ENCODE results near the gene INPP5A.

The INPP5A gene

DNA sequence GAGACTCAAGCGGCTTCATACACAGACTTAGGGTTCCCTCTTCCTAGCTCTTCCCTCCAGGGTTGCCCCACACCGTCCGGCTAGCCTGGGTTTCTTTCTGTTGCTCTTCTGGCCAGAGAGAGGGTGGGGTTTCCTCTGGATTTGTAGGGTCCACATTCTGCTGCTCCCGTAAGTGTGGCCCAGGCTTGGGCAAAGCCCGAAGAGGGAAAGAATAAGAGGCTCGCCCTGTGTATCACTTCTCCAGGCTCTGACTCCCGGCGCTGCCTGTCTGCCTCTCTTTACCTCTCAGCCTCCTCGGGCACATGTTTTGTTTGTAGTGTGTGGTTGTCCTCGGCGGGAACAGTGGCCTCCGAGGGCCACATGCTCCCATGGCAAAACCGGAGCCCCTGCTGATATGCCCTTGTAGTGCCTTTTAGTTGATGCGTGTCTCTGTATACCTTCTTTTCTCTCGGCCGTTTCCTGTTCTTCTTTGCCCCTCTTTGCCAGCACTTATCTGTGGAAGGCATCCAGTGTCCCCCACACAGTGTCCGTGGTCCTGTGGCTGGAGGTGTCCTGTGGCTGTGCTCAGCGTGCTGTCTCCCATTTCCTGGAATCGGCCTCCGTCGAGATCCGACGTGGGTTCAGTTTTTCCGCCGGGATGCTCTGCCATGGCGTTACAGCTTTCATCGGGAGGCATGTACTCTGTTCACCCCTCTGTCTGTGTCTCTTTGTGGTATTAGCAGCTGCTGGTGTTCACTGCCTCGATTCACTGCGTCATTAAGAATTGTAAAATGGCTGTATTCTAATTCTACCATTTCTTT is 102.9 kb downstream of the INPP5A start:
- in situ Hi-C loops (cut with MboI; ENCODE audit: low sequenced_read_pairs) = no loop called here

DNA sequence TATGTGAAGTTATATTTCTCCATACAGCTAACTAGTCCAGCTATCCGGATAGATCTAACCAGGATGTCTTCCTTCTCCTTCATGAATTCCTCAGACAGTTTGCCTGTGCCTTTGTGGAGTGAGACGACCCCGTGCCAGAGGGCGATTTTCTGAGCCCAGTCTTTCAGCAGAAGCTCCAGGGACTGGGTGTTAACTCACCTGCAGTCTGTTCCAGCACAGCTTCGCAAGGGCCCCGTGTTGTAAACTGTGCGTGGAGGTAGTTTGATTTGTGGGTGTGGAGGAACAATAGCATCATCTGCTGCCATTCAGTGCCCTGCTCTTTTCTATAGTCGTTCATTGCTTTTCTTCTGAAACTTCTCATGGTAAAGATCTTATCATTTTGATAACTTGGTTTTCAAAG is 103.8 kb downstream of the INPP5A start:
- in situ Hi-C loops (cut with MboI; ENCODE audit: low sequenced_read_pairs) = no loop called here

DNA sequence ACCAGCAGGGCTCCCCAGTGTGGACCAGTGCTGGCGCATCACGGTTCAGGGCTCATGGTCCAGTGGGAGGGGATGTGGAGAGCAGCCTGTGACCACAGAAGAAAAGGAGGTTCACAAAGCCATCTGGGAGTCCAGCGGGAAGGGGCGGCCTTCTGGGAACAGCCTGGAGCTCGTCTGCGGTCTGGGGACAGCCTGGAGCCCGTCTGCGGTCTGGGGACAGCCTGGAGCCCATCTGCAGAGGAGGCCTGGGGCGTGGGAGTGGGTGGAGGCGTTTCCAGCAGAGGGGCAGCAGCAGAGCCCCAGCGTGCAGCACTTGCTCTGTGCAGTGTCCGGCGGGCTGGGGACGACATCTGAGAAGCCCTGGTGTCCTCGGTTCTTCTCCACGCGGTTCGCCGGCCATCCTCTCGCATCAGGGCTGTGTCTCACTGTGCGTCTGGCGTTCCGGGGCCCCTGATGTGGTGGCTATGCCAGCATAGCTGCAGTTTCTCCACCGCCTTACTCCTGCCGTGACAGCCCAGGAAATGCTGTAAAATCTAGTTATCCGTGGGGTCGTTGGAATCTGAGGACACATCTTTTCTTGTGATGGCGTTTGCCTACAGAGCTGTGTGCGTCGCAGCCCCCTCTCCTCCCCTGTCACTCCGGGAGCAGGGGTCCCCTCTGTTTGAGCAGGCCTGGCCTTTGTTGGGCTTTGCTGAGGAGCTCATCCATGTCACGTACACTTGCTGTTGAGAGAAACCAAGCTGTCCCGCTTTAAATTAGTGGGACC is 104.6 kb downstream of the INPP5A start:
- in situ Hi-C loops (cut with MboI; ENCODE audit: low sequenced_read_pairs) = no loop called here

DNA sequence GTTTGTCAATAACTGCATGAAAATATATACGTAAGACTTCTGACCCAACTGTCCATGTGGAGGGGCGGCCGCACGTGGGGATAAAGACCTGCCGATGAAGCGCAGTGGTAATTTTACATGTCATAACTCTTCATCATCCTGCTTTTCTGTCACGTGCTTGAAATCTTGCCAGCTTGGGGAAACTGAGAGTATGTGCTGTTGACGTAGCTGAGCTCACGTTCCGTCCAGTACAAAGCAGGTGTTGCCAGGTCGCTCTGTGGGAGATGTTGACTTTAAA is 105.1 kb downstream of the INPP5A start:
- in situ Hi-C loops (cut with MboI; ENCODE audit: low sequenced_read_pairs) = no loop called here

DNA sequence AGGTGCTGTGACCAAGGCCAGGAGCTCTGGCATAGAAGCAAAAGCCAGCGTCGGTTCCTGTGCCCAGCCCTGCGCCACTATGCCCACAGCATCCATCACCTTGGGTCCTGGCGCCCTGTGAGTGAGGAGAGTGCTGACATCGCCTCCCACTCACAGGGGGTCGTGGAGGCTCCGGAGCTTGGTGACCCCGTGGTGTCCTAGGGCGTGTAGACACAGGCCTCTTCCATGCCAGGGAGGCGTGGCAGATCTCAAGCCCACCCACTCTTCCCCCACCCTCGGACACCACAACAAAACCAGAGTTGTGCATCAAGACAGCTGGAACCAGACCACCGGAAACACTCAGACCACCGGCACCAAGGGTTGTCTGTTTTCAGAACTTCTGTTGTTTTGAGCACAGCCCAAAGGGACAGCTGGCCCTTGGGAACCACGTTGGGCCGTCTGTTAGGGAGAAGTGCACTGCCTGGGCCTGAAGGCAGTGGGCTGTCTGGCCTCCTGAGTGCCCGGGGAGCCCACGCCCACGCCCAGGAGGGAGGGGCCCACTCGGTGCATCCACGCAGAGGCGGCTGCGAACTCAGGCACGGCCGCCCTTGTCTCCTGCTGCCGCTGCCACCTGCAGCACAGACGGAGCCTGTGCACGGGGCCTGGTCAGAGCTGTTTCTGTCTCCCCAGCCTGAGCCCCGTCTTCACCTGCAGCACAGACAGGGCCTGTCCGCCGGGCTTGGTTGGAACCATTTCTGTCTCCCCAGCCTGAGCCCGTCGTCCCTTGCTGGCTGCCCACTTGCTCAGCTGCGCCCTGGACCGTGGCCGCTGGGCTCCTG is 106.3 kb downstream of the INPP5A start:
- in situ Hi-C loops (cut with MboI; ENCODE audit: low sequenced_read_pairs) = no loop called here

DNA sequence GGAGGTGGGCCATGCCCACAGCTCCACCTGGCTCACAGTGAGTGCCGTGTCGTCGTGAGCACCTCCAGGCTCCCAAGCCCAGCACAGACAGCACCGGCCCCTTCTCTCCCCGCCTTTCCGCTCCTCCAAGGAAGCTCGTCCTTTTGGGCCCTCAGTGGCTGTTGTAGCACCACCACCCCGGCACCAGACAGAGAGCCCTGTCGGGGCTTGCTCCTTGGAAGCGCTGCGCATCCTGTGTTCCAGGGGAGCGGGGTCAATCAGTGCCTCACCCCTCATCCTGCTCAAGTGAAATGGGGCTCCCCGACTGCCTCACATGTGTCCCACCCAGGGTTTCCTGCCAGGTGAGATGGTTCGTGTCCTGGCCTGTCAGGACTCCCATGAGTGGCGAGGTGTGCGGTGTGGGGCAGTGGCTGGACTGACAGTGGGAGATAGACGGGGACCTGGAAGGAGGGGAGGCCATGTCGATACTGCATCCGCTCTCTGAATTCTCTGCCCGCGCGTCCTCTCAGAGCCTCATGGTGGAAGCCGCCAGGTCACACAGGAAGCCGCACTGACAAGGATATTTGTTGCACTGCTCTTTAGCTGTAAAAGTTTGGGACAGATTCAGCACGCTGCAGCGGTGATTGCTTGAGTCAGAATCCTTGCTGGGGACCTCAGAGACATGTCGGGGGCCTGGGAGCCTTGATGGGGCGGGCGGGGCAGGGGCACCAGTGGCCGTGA is 107.1 kb downstream of the INPP5A start:
- in situ Hi-C loops (cut with MboI; ENCODE audit: low sequenced_read_pairs) = no loop called here

DNA sequence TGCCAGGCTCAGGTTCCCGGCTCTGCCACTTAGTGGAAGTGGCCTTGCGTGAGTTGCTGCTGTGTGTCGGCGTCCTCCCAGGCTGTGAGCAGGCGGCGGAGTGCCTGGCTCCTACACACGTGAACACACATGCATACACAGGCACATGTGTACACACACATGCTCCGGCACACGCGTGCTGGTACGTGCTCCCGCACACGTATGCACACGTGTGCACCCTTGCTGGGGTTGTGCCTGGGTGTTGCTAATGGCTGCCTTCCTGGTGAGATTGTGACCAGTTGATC is 107.6 kb downstream of the INPP5A start:
- in situ Hi-C loops (cut with MboI; ENCODE audit: low sequenced_read_pairs) = no loop called here

DNA sequence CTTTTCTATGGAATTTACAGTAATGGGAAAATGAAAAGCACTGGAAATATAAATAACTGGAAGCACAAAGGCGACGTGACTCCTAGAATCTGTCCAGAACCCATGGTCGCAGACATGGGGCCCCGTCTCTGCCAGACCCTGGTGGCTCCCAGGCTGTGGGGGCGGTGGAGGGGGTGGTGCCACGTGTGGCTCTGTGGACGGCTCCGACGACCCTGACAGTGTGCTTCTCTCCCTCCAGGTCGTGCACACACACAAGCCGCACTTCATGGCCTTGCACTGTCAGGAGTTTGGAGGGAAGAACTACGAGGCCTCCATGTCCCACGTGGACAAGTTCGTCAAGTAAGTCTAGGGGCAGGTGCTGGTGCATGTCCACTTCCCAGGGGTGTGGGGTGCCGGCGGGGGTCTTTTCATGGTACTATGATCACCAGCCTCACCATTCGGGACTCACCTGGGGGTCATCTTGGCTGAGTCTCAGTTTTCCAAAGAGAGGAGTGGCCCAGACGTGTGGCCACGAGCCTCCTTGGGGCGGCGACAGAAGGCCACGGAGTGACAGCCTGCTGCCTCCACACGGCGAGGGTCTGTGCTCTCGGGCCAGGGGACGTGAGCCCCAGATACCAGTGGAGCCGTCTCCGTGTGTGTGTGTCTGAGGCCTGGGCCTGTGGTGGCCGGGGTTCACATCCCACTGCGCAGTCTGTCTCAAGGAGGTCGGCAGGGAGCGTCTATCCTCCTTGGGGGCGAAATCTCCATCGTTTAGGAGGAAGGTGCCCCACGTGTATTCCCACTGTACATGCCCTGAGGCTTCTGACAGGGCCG is 108.2 kb downstream of the INPP5A start:
- in situ Hi-C loops (cut with MboI; ENCODE audit: low sequenced_read_pairs) = no loop called here

DNA sequence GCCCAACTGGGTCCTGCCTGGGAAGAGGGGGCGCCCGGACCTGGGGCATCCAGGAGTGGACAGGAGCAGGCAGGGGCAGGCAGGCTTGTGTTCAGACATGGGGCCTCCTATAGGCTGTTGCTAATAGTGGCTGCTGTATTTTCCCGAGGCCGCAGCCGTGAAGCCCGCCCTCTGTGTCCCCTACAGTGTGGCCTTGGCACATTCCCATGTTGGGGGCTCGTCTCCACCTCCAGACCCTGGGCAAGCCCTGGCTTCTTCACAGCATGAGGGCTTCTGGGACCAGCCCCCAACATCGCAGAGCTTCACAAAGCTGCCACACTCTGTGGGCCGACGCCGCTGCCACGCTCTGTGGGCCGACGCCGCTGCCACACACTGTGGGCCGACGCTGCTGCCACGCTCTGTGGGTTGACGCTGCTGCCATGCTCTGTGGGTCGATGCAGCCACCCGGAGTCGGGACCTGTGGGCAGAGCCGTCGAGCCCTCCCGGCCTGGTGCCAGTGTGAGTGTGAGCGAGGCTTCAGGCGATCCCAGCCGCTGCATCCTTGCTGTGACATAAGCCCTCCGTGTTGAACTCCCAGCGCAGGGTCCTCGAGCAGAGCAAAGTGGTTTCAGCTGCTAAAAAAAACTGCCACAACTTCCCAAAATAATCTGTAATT is 109.0 kb downstream of the INPP5A start:
- in situ Hi-C loops (cut with MboI; ENCODE audit: low sequenced_read_pairs) = no loop called here

DNA sequence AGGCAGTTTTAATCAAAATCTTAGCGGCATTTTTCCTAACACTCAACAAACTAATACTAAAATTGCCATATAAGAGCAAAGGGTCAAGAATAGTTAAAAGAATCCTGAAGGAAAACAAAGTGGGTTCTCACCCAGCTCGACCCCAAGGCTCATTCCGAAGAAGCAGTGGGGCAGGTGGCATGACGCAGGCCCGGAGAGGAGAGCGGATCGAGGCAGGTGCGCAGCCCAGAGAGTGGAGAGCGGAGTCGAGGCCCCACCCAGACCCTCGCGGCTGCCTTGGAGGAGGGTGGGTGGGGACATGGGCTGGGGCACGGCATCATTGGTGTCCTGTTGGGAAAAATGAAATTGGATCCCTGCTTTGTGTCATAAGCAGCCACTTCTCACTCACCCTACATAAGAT is 109.8 kb downstream of the INPP5A start:
- in situ Hi-C loops (cut with MboI; ENCODE audit: low sequenced_read_pairs) = no loop called here

DNA sequence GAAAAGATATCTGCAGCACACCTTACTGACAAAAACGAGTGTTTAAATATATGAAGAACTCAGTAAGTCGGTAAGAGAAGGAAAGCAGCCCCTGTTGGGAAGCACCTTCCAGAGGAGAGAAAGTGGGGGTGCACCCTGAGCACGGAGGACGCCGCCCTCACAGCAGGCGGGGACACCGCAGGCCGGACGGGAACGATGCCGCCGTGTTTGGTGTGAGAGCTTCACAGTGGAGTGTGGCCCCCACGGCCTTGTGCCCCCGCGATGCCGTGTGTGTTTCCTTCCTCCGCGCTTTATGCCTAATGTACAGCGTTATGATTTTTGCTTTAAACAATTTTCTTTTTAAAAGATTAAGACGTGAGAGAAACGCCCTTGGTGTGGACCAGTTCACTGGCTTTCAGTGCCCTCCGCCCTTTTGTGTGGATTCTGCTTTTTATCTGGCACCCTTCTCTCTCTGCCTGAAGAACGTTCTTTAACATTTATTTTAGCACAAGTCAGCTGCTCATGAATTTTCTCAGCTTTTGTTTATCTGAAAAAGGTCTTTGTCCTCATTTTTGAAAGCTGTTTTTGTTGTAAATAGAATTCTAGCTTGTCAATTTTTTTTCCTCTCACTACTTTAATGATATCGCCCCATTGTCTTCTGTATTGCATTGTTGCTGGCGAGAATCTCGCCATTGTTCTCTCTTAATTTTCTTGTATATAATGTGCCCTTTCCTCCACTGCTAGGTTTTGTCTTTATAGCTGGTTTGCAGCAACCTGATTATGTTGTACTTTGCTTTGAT is 110.7 kb downstream of the INPP5A start:
- in situ Hi-C loops (cut with MboI; ENCODE audit: low sequenced_read_pairs) = no loop called here

DNA sequence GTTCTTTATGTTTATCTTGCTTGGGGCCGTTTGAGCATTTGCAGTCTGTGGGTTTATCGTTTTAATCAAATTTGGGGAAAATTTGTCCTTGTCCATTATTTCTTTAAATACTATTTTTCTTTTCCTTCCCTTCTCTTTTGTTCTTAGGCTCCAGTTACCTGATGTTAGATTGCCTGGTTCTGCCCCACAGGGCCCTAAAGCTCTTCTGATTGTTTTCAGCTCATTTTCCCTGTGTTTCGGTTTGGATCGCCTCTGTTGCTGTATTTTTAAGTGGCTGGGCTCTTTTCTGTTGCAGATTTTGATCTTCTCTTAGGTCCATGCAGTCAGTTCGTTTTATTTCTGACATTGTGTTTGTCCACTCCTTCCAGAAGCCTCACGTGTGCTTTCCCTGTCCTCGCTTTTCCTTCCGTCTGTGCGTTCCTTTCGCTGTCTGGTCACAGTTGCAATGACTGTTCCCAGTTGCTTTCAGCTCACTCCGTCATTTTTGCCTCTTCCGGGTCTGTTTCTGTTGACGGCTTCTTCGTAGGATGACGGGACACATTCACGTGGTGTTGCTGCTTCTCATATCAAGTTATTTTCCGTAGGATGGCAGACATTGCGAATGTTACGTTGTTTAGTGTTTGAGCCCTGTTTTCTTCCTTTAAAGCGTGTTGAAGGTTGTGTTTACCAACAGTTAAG is 111.4 kb downstream of the INPP5A start:
- in situ Hi-C loops (cut with MboI; ENCODE audit: low sequenced_read_pairs) = no loop called here

DNA sequence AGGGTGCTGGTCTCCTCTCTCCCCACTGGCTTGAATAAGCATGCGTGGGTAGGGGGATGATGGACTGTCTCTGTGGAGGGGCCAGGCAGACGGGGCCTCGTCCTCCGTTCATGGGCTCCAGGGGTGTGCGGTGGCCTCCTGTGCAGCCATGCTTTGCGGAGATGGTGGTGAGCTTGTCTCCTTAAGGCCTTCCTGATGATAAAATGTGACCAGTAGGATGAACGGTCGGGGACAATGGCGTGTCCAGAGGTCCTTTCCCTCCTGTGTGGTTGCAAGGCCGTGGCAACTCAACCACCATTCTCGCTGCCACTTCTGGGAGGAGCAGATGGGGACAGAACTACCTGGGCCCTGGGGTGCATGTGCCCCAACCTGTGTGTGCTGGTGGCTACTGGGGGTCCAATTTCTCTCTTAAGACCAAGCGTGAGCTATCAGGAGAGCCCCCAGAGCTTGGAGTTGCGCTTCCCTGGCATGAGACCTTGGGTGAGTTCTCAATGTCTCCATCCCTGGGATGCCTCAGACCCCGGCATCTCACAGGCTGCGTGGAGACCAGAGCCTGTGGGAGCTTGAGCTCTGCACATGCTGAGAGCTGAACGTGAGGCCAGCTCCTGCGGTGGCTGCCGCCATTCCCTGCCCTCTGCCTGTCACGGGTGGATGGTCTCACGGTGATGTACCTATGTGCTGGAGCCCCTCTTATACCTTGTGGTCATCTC is 112.2 kb downstream of the INPP5A start:
- in situ Hi-C loops (cut with MboI; ENCODE audit: low sequenced_read_pairs) = no loop called here

DNA sequence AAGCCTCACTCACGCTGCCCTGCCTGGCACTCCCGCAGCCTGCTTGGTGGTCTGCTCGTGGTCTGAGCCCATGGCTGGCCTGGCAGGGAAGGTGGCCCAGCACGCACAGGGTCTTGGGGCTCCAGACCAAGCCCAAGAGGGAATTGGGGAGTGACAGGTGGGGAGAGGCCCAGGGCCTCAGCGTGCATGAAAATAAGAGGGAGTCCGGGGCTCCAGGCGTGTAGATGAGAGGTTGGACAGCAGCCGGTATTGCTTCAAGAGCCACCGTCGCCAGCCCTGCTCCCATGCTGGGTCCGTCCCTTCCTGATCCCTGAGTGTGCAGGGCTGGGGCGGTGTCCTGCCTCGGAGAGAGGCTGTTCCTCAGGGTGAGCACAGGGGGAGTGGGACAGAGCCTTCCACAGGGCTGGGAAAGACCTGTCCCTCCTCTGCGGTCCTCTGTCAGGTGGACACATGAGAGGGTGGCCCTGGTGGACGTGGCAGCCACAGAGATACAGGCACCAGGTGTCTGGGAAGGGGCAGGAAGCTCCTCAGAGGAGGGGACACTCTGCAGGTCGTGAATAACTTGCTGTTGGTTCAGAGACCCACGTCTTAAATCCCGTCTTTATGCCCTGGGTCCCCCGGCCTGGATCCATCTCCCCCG is 113.1 kb downstream of the INPP5A start:
- in situ Hi-C loops (cut with MboI; ENCODE audit: low sequenced_read_pairs) = no loop called here

DNA sequence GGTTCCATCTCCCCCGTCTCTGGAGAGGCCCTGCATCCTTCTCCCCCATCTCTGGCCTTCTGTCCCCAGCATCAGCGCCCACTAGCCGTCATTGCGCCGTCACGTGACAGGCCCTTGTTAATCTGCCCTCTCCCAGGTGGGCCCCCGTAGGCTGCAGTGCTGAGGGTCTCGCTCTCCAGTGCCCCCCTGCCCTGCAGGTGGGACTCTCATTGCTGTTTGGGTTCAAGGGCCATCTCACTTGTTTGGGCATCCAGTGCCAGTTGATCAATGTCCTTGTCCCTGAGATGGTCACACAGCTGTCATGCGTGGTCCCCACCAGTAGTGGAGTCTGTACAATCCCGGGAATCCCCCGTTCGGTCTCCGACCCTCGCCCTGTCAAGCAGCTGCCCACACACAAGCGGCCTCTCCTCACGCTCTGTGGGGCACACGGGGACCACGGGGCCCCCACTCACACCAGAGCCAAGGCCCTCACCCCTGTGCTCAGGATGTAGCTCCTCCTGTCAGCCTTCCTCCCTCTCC is 114.0 kb downstream of the INPP5A start:
- in situ Hi-C loops (cut with MboI; ENCODE audit: low sequenced_read_pairs) = no loop called here

DNA sequence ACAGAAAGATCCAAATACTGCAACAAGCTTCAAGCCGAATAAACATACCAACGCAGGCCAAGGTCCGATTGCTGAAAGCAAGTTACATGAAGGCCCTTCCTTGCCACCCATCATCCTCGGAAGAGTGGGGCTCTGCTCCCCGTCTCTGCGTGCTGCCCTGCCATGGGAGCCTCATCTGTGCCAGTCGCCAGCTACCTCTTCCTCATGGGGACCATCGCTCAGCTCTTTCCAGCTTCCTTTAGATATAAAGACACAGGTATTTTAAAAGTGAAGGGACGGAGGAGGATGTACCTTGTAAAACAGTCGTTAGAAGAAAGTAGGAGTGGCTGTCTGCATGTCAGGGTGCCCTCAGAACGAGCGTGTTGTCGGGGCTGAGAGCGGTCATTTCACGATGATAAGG is 114.9 kb downstream of the INPP5A start:
- in situ Hi-C loops (cut with MboI; ENCODE audit: low sequenced_read_pairs) = no loop called here

DNA sequence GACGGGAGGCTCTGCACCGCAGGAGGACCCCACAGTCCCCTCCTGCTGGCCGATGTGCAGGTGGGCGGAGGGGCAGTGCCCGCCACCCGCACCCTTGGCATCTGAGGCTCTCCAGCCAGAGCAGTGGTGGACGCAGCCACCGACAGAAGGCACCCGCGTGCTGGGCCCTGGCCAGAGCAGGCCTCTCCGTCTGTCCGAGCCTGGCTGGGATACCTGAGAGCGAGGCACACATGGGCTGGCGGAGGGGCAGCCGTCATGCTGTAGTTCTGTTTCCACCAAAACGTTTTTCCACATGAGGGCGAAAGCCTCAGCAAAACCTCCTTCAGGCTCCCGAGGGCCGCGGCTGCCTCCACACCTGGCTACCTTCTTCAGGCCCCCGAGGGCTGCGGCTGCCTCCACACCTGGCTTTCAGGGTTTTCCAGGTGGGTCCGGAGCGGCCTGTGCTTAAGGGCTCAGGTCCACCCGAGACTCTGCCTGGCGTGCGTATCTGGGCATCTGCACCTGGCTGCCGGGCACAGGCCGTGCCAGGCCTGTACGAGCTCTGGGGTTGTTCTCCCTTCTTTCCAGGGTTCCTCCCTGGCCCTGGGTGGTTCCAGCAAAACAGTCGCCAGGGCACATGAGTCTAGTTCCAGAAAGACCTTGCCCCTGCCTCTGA is 115.5 kb downstream of the INPP5A start:
- in situ Hi-C loops (cut with MboI; ENCODE audit: low sequenced_read_pairs) = no loop called here
